GM19395 (cell line): Measurements from ENCODE around the gene KRT76.

Source experiments
- ATAC-seq: cut with Tn5 transposase; IDR thresholded peaks from one replicate; pipeline ENCODE4 v1.9.1; 2021; ENCODE audit warnings: mild to moderate bottlenecking, moderate library complexity; ENCODE audit not compliant: unreplicated experiment

Gene KRT76

GRCh38 chr12:52776913-52777395 is at the start of gene KRT76:
Gene KRT76, minus strand, starts transcription at chr12:52777345. Its CDS starts 54 bp downstream, at chr12:52777291.
- no peak for ATAC-seq

- ATAC-seq = no peak
Observed at GRCh38 chr12:52825961-52826360, 48.8 kb upstream of the KRT76 start.

GRCh38 chr12:52824741-52825410 is 47.7 kb upstream of the KRT76 start:
- ATAC-seq = no peak

GRCh38 chr12:52823761-52824450 is 46.8 kb upstream of the KRT76 start:
- ATAC-seq = no peak

GRCh38 chr12:52822771-52823510 is 45.8 kb upstream of the KRT76 start:
- no peak for ATAC-seq

GRCh38 chr12:52821826-52822660 is 44.9 kb upstream of the KRT76 start:
- no peak for ATAC-seq

GRCh38 chr12:52821071-52821730 is 44.1 kb upstream of the KRT76 start:
- no peak for ATAC-seq

- no peak for ATAC-seq
Observed at GRCh38 chr12:52820521-52820920, 43.4 kb upstream of the KRT76 start.

- ATAC-seq = no peak
Observed at GRCh38 chr12:52819731-52820510, 42.8 kb upstream of the KRT76 start.

- no peak for ATAC-seq
Observed at GRCh38 chr12:52818887-52819420, 41.8 kb upstream of the KRT76 start.

GRCh38 chr12:52818388-52818787 is 41.2 kb upstream of the KRT76 start:
- ATAC-seq = no peak

- ATAC-seq = no peak
Observed at GRCh38 chr12:52817699-52818238, 40.6 kb upstream of the KRT76 start.

GRCh38 chr12:52817003-52817698 is 40.0 kb upstream of the KRT76 start:
- no peak for ATAC-seq

GRCh38 chr12:52815676-52816588 is 38.8 kb upstream of the KRT76 start:
- ATAC-seq = no peak

GRCh38 chr12:52815161-52815560 is 38.0 kb upstream of the KRT76 start:
- ATAC-seq = no peak

GRCh38 chr12:52814710-52815155 is 37.6 kb upstream of the KRT76 start:
- ATAC-seq = no peak
